Uterus (tissue), 4 donors: ENCODE data around the gene TBC1D22B. TPM values are rescaled to one million over a fixed set of nuclear protein-coding genes. Genes with fewer than 3 reads are reported as not detected.
A peak's percentile ranks its signal among the peaks of the same experiment; 100 is the strongest.

Source experiments
- DNase-seq, 2 donors: peaks; one replicate each; pipeline ENCODE4 v3.0.0-alpha.2; 2019 to 2020
- H3K27ac ChIP-seq, 2 donors: fragments of 200-600 bp; sonication (generic); 1 replicate in 1 of 2; 2 replicates in 1 of 2; pipeline ENCODE4 v1.5.1; 2016 to 2018
- H3K27me3 ChIP-seq, 2 donors: fragments of 200-600 bp; sonication (generic); one replicate each; pipeline ENCODE4 v1.5.1; 2018 to 2019; ENCODE audit warnings: control low read depth in 1 of 2
- H3K36me3 ChIP-seq, 2 donors: fragments of 200-600 bp; sonication (generic); one replicate each; pipeline ENCODE4 v1.5.1; 2019; ENCODE audit warnings: control low read depth in 1 of 2
- H3K4me1 ChIP-seq, 2 donors: fragments of 200-600 bp; sonication (generic); one replicate each; pipeline ENCODE4 v1.5.1; 2018 to 2019; ENCODE audit warnings: control low read depth in 1 of 2
- H3K4me3 ChIP-seq, 2 donors: fragments of 200-600 bp; sonication (generic); 1 replicate in 1 of 2; 2 replicates in 1 of 2; pipeline ENCODE4 v1.5.1; 2018 to 2019; ENCODE audit warnings: mild to moderate bottlenecking in 1 of 2
- H3K9me3 ChIP-seq, 2 donors: fragments of 200-600 bp; sonication (generic); one replicate each; pipeline ENCODE4 v1.5.1; 2019; ENCODE audit warnings: control low read depth in 1 of 2
- CTCF ChIP-seq, 4 experiments: fragments of 200-600 bp in 2 of 4; fragments of 450-650 bp in 2 of 4; sonication (generic) in 2 of 4; IDR thresholded peaks; one replicate each; pipeline ENCODE4 v1.5.1; 2016 to 2019; ENCODE audit warnings: antibody characterized with exemption in 4 of 4, mild to moderate bottlenecking in 2 of 4, moderate library complexity in 1 of 4
- POLR2A ChIP-seq, 2 donors: fragments of 450-650 bp; IDR thresholded peaks; one replicate each; pipeline ENCODE4 v1.6.1; 2016; ENCODE audit warnings: antibody characterized with exemption in 2 of 2, mild to moderate bottlenecking in 1 of 2, moderate library complexity in 1 of 2
- intact Hi-C: fragments of 100-400 bp; cut with DNase I; formaldehyde crosslinking; loops from one replicate; pipeline ENCODE4 v1.15.1; 2023; ENCODE audit warnings: low total_unique reads
- total RNA-seq, 4 donors: library from RNA; depleted of rRNA in 3 of 4; stranded (reverse); fragments of >200 nt in 3 of 4; gene quantifications; one replicate each; pipeline versions ENCODE4 v1.1.0 to v1.2.4, GENCODE V29; 2014 to 2023
- donor health status: DM: yes; HTN: yes; CAD: no.

TBC1D22B gene
- total RNA-seq, 4 donors from 2014 or later: 4.1 to 15.4 (median 7.5) TPM

GRCh38 chr6:37222125-37222967, 35.2 kb upstream of the TBC1D22B start:
- H3K4me3 ChIP-seq: peak overlapping the region; percentile 46 to 67
- DNase-seq: peak; percentile 71 to 74
- intact Hi-C loops: no loop called here
- H3K27me3 ChIP-seq: no peaks in the 10 kb centered on the region
- no peaks in the 10 kb centered on the region for H3K4me1 ChIP-seq
- no peaks in the 10 kb centered on the region for H3K9me3 ChIP-seq
- no peaks in the 10 kb centered on the region for H3K36me3 ChIP-seq
- peak in 1 of 2 donors; percentile 48 for TF ChIP-seq POLR2A (IDR thresholded peaks at IDR 0.05)
- no peak for TF ChIP-seq CTCF (IDR thresholded peaks at IDR 0.05)
- H3K27ac ChIP-seq: peak overlapping the region in 1 of 2 donors; percentile 56

- Histone ChIP-seq H3K36me3 (no peaks in the 10 kb centered on the region), H3K27me3 (no peaks in the 10 kb centered on the region), H3K9me3 (no peaks in the 10 kb centered on the region), H3K4me3 (peak overlapping the region; percentile 46 to 67), H3K4me1 (no peaks in the 10 kb centered on the region), H3K27ac (peak overlapping the region in 1 of 2 donors; percentile 56)
- DNase-seq: no peak
- no peak for TF ChIP-seq CTCF (IDR thresholded peaks at IDR 0.05)
- TF ChIP-seq POLR2A (IDR thresholded peaks at IDR 0.05): no peak
- intact Hi-C loops: no loop called here
Observed at GRCh38 chr6:37222992-37223391, 34.6 kb upstream of the TBC1D22B start.

- Histone ChIP-seq H3K36me3 (no peaks in the 10 kb centered on the region), H3K27me3 (no peaks in the 10 kb centered on the region), H3K4me3 (no peak overlapping the region), H3K9me3 (no peaks in the 10 kb centered on the region), H3K27ac (no peak overlapping the region), H3K4me1 (no peaks in the 10 kb centered on the region)
- no peak for DNase-seq
- intact Hi-C loops: no loop called here
- no peak for TF ChIP-seq POLR2A (IDR thresholded peaks at IDR 0.05)
- TF ChIP-seq CTCF (IDR thresholded peaks at IDR 0.05): no peak
Observed at GRCh38 chr6:37225350-37226169, 32.0 kb upstream of the TBC1D22B start.

GRCh38 chr6:37230104-37230503, 27.5 kb upstream of the TBC1D22B start:
- Histone ChIP-seq H3K27me3 (no peaks in the 10 kb centered on the region), H3K4me1 (no peaks in the 10 kb centered on the region), H3K4me3 (no peak overlapping the region), H3K9me3 (no peaks in the 10 kb centered on the region), H3K36me3 (no peaks in the 10 kb centered on the region), H3K27ac (no peak overlapping the region)
- intact Hi-C loops: no loop called here
- DNase-seq: no peak
- no peak for TF ChIP-seq POLR2A (IDR thresholded peaks at IDR 0.05)
- no peak for TF ChIP-seq CTCF (IDR thresholded peaks at IDR 0.05)
